ENCODE results near the gene AQP7.

- TF ChIP-seq CTCF (IDR thresholded peaks at IDR 0.05) (no peak), POLR2A (IDR thresholded peaks at IDR 0.05) (no peak)
Measured at GRCh38 chr9:33418090-33418489, 15.7 kb upstream of the AQP7 start.
